ENCODE data around the gene SSR4. TPM values are rescaled to one million over a fixed set of nuclear protein-coding genes. Genes with fewer than 3 reads are reported as not detected.

SSR4 gene
- total and polyA plus RNA-seq, 10 of the 15 experiments (the other 5 are each of a cell fraction or from before 2014, with no cell fraction given), result 151 to 521 (median 310) TPM

DNA sequence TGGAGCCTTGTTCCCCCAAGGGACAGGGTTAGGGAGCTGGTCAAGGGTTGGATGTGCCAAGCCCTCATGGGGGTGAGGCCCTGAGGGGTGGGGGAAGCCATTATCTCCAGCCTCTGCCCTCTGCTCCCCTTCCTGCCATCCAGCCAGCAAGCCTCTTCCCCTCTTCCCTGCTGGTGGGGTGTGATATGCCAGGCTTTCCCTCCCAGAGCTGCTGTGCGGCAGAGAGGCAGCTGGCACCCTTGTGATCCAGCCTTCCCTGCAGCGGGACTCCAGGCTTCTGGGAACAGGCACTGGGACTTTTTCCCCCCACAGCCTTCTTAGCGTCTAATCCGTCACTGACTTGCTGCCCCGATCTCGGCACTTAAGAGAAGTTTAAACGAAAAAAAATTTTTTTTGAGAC is 6.3 kb downstream of the SSR4 start:
- Histone ChIP-seq H3K4me3 (no peak overlapping the region), H3K9ac (ENCODE audit: control insufficient read depth, insufficient read depth, low read length) (no peak overlapping the region), H3K79me2 (ENCODE audit: control insufficient read depth, insufficient read depth, low read length) (peaks cover 6% of the 10 kb centered on the region), H3K9me3 (replicated peaks; ENCODE audit: control insufficient read depth, insufficient read depth, low read length) (no peaks in the 10 kb centered on the region; the same call in 2 of the 3 replicates), H3K27me3 (replicated peaks in 1 of 2; ENCODE audit: control insufficient read depth in 2 of 2, insufficient read depth in 2 of 2, low read length in 1 of 2) (no peaks in the 10 kb centered on the region), H3K27ac (ENCODE audit: control insufficient read depth, insufficient read depth) (no peak overlapping the region), H3K4me2 (ENCODE audit: control insufficient read depth, insufficient read depth) (no peak overlapping the region), H3K36me3 (ENCODE audit: control insufficient read depth in 2 of 2, insufficient read depth in 2 of 2, low read length in 1 of 2) (peaks cover 0 to 1% of the 10 kb centered on the region in 2 experiments; a peak in 2 of 4 replicates), H4K20me1 (ENCODE audit: control insufficient read depth, insufficient read depth) (no peaks in the 10 kb centered on the region; the same call in 1 of the 2 replicates), H3K4me1 (ENCODE audit: control insufficient read depth, insufficient read depth, low read length) (peaks cover 4% of the 10 kb centered on the region; the same call in 1 of the 2 replicates), H2AFZ (ENCODE audit: control insufficient read depth, low read depth, low read length) (no peak overlapping the region)
- in situ Hi-C loops (cut with MboI) (loop anchor here (25.0 kb wide), 1 partner anchor 613 kb away; the partner anchor contains the start of gene MAGEA1), intact Hi-C loops (cut with micrococcal nuclease; ENCODE audit: unreplicated experiment) (no loop called here)
- ChIA-PET CTCF (no interaction called here), RAD21 (ENCODE audit: unreplicated experiment) (no interaction called here), POLR2A (no interaction called here), SMC1A (ENCODE audit: uncharacterized antibody, unreplicated experiment) (no interaction called here)
- ATAC-seq (peak; percentile 25), FAIRE-seq (no peak), DNase-seq (ENCODE audit: low read depth, low spot score) (no peak)
- WGBS (ENCODE audit: insufficient coverage, insufficient replicate concordance, low lambda C conversion rate, missing lambda C conversion rate), result 71% methylated on average over 7 of the region's 7 CpGs
- TF ChIP-seq, protein P1, sequence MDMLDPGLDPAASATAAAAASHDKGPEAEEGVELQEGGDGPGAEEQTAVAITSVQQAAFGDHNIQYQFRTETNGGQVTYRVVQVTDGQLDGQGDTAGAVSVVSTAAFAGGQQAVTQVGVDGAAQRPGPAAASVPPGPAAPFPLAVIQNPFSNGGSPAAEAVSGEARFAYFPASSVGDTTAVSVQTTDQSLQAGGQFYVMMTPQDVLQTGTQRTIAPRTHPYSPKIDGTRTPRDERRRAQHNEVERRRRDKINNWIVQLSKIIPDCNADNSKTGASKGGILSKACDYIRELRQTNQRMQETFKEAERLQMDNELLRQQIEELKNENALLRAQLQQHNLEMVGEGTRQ (IDR thresholded peaks at IDR 0.05; ENCODE audit: borderline replicate concordance, low read depth, low read length), result no peak
- TF ChIP-seq HDAC6 (IDR thresholded peaks at IDR 0.05; ENCODE audit: unreplicated experiment) (no peak), SRF (IDR thresholded peaks at IDR 0.05; ENCODE audit: low read depth in 2 of 2, low read length in 2 of 2) (no peak), ASH2L (IDR thresholded peaks at IDR 0.05; ENCODE audit: borderline replicate concordance, low read depth) (no peak)
- BruUV-seq (replicated peaks), result no TSS peak

DNA sequence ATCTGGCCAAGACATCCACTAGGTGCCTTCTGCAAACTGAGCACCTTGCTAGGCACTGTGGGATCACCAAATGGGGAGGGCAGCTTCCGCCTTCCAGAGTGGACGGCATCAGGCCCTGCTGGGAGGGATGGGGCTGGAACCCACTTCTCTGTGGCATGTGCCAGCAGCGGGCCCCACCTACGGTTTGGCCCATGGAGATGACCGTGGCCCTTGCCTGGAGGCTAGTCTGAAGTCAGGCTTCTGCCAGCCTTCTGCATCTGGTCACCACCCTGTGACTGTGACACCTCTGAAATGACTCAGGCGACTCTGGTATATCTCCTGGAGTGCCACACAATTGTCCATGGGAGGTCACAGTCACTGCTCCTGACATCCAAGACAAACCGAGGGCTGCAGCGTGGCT is 7.2 kb downstream of the SSR4 start:
- in situ Hi-C loops (cut with MboI) (loop anchor here (25.0 kb wide), 1 partner anchor 614 kb away; the partner anchor contains the start of gene MAGEA1), intact Hi-C loops (cut with micrococcal nuclease; ENCODE audit: unreplicated experiment) (no loop called here)
- Histone ChIP-seq H3K9me3 (replicated peaks; ENCODE audit: control insufficient read depth, insufficient read depth, low read length) (no peaks in the 10 kb centered on the region; the same call in 2 of the 3 replicates), H4K20me1 (ENCODE audit: control insufficient read depth, insufficient read depth) (no peaks in the 10 kb centered on the region), H3K79me2 (ENCODE audit: control insufficient read depth, insufficient read depth, low read length) (no peaks in the 10 kb centered on the region; the same call in none of the 2 replicates), H3K27ac (ENCODE audit: control insufficient read depth, insufficient read depth) (no peak overlapping the region), H3K4me1 (ENCODE audit: control insufficient read depth, insufficient read depth, low read length) (no peaks in the 10 kb centered on the region), H2AFZ (ENCODE audit: control insufficient read depth, low read depth, low read length) (no peak overlapping the region), H3K4me2 (ENCODE audit: control insufficient read depth, insufficient read depth) (no peak overlapping the region), H3K9ac (ENCODE audit: control insufficient read depth, insufficient read depth, low read length) (no peak overlapping the region), H3K4me3 (no peak overlapping the region), H3K27me3 (replicated peaks in 1 of 2; ENCODE audit: control insufficient read depth in 2 of 2, insufficient read depth in 2 of 2, low read length in 1 of 2) (no peaks in the 10 kb centered on the region; a peak in 1 of 4 replicates), H3K36me3 (ENCODE audit: control insufficient read depth in 2 of 2, insufficient read depth in 2 of 2, low read length in 1 of 2) (peaks cover 0 to 1% of the 10 kb centered on the region in 2 experiments; a peak in 1 of 4 replicates)
- CTCF ChIA-PET, result no interaction called here
- WGBS (ENCODE audit: insufficient coverage, insufficient replicate concordance, low lambda C conversion rate, missing lambda C conversion rate), result 51% methylated on average over 8 of the region's 8 CpGs
- SMC1A ChIA-PET (ENCODE audit: uncharacterized antibody, unreplicated experiment), result no interaction called here
- ATAC-seq (peak; percentile 27; the same call in 2 of the 3 replicates), FAIRE-seq (no peak), DNase-seq (ENCODE audit: low read depth, low spot score) (no peak)
- RAD21 ChIA-PET (ENCODE audit: unreplicated experiment), result no interaction called here
- BruUV-seq (replicated peaks), result no TSS peak
- TF ChIP-seq ZZZ3 (IDR thresholded peaks at IDR 0.05; ENCODE audit: control insufficient read depth, insufficient read length, low read depth) (no peak), RAD21 (IDR thresholded peaks at IDR 0.05; ENCODE audit: insufficient read depth, low read depth, low read length) (no peak), RUNX3 (IDR thresholded peaks at IDR 0.05; ENCODE audit: low read length) (no peak), POLR2A (IDR thresholded peaks at IDR 0.05; ENCODE audit: low read depth, low read length) (no peak), BACH1 (IDR thresholded peaks at IDR 0.05; ENCODE audit: borderline replicate concordance) (no peak)
- TF ChIP-seq, protein P2, sequence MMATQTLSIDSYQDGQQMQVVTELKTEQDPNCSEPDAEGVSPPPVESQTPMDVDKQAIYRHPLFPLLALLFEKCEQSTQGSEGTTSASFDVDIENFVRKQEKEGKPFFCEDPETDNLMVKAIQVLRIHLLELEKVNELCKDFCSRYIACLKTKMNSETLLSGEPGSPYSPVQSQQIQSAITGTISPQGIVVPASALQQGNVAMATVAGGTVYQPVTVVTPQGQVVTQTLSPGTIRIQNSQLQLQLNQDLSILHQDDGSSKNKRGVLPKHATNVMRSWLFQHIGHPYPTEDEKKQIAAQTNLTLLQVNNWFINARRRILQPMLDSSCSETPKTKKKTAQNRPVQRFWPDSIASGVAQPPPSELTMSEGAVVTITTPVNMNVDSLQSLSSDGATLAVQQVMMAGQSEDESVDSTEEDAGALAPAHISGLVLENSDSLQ (IDR thresholded peaks at IDR 0.05), result no peak
- POLR2A ChIA-PET, result no interaction called here

Data from GM12878 (cell line).